ENCODE results near the gene GPC1. TPM values are rescaled to one million over a fixed set of nuclear protein-coding genes. Genes with fewer than 3 reads are reported as not detected.

The GPC1 gene
- total and polyA plus RNA-seq, 12 donors: 104 to 287 (median 181) TPM

DNA sequence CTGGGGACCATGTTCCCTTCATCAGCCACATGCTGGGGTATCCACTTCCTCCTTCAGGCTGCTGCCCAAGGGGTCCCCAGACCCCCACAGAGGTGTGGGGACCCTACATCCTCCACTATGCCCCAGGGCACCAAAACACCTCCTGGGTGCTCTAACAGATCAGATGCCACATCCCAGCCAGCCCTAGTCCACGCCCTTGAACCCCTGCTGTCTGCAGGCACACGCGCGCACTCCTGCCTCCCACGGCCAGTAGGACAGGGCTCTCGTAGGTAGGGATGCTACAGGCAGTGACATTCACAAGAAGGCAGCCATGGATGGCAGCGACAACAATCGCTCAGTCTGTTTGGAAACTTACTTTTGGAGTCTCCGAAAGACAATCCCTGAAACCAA lies 3.0 kb upstream of the GPC1 start:
- ATAC-seq (no peak), DNase-seq (no peak)
- WGBS, 2 donors: 84 to 88% methylated on average over 9 of the region's 9 CpGs
- H3K4me1 ChIP-seq: peaks cover 6 to 23% (median 19%) of the 10 kb centered on the region in 9 donors
- intact Hi-C loops (cut with DNase I): loop anchor here in 2 of 10 donors (10.0 kb wide), 1 partner anchor 138 kb away; no protein-coding TSS in a partner anchor
- no peaks in the 10 kb centered on the region for H3K9me3 ChIP-seq
- peaks cover 0 to 43% (median 13%) of the 10 kb centered on the region in 7 donors for H3K27me3 ChIP-seq
- TF ChIP-seq, protein P1, sequence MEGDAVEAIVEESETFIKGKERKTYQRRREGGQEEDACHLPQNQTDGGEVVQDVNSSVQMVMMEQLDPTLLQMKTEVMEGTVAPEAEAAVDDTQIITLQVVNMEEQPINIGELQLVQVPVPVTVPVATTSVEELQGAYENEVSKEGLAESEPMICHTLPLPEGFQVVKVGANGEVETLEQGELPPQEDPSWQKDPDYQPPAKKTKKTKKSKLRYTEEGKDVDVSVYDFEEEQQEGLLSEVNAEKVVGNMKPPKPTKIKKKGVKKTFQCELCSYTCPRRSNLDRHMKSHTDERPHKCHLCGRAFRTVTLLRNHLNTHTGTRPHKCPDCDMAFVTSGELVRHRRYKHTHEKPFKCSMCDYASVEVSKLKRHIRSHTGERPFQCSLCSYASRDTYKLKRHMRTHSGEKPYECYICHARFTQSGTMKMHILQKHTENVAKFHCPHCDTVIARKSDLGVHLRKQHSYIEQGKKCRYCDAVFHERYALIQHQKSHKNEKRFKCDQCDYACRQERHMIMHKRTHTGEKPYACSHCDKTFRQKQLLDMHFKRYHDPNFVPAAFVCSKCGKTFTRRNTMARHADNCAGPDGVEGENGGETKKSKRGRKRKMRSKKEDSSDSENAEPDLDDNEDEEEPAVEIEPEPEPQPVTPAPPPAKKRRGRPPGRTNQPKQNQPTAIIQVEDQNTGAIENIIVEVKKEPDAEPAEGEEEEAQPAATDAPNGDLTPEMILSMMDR (IDR thresholded peaks at IDR 0.05): no peak
- H3K36me3 ChIP-seq: no peaks in the 10 kb centered on the region
- H3K4me3 ChIP-seq: no peak overlapping the region
- no peak overlapping the region for H3K27ac ChIP-seq

DNA sequence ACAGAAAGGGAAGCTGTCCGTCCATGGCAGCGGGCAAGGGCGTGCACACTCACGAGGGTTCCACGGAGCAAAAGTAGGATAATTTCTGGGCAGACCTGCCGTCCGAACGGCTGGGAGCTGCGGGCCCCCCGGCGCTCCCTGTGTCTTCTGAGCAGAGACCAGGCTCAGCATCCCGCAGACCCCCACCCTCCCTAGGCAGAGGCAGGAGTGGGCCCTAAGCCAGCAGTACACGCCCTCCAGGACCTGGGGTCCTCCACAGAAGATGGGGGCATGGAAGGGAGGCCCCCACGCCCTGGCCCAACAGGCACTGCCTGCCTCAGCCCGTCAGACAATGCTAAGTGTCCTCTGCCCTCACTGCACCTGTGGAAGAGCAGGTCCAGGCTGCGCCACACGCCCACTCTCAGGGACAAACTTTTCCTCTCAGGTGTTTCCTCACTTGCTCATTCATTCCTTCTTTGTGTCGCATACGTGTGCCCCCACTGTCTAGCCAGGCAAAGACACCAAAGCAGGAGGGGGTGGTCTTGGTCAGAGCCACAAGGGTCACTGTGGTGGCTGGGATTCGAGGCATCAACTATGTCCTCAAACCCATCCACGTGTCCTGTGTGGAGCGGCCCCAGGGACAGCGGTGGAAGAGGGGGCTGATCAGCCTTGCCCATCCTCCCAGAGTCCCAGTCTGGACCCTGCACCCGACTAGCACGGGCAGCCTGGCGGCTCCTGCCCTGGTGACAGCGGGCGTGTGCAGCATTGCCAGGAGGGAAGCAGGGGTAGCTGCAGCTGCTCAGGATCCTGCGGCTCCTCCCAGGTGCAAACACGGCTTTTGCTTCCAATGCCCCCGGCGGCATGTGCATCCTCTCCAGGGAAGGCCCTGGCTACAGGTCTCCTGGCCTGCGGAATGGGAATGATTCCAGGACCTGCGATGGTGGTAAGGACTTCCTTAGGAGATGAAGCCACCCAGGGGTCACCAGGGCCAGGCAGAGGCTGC lies 2.4 kb upstream of the GPC1 start:
- peaks cover 0 to 50% (median 20%) of the 10 kb centered on the region in 7 donors for H3K27me3 ChIP-seq
- TF ChIP-seq, protein P1 (IDR thresholded peaks at IDR 0.05): no peak
- intact Hi-C loops (cut with DNase I): loop anchor here in 2 of 10 donors (10.0 kb wide), 1 partner anchor 138 kb away; no protein-coding TSS in a partner anchor
- 80 to 88% methylated on average over 34 of the region's 34 CpGs for WGBS, 2 donors
- H3K27ac ChIP-seq: peak overlapping the region in 1 of 10 donors; percentile 8
- no peak overlapping the region for H3K4me3 ChIP-seq
- no peaks in the 10 kb centered on the region for H3K36me3 ChIP-seq
- DNase-seq (peak in 1 of 2 donors; percentile 12), ATAC-seq (no peak)
- H3K9me3 ChIP-seq: no peaks in the 10 kb centered on the region
- H3K4me1 ChIP-seq: peaks cover 9 to 30% (median 26%) of the 10 kb centered on the region in 9 donors

DNA sequence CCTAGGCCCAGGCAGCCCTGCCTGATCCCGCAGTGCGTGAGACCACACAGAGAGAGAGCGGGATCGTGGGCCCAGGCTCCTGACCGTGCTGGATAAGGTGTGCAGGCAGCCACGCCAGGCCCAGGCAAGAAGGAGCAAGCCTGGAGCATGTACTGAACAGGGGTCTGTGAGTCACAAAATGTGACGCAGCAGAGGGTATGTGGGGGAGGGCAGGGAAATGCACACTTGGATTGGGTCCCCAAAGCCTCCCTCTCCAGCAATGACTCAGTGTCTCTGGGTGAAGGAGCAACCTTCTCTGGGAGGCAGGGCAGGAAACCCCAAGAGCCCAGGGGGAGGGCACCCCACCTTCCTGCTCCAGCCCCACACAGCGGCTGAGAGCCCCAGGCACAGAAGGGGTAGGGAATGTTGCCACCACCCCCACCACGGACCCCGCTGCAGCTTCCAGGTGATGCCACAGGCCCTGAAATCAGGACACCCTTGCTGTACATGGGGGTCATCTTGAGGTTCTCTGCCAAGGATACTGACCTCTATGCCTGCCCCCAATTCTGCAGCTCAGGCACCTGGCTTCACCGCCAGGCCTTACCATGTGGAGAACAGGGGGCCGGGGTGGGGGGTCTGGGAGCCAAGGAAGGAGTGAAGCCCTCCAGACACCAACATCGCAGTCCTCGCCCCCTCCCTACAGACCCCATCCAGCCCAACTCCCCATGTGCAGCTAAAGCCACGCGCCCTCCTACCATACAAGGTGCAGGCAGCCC lies 1.3 kb upstream of the GPC1 start:
- ATAC-seq: peak in 1 of 8 donors; percentile 16
- H3K27me3 ChIP-seq: peaks cover 0 to 57% (median 28%) of the 10 kb centered on the region in 7 donors
- WGBS, 2 donors: 80 to 87% methylated on average over 16 of the region's 16 CpGs

More for the DNA sequence above, 1.3 kb upstream of the GPC1 start:
- no peaks in the 10 kb centered on the region for H3K9me3 ChIP-seq
- peak overlapping the region in 8 of 10 donors; percentile 76 to 97 (median 94) for H3K27ac ChIP-seq
- TF ChIP-seq, protein P1 (IDR thresholded peaks at IDR 0.05): no peak
- intact Hi-C loops (cut with DNase I): loop anchor here in 4 of 10 donors (2.0 to 10.0 kb wide), 4 partner anchors 59 to 141 kb away; no protein-coding TSS in a partner anchor
- H3K4me1 ChIP-seq: peaks cover 9 to 40% (median 34%) of the 10 kb centered on the region in 9 donors
- peak overlapping the region in 9 of 10 donors; percentile 60 to 84 (median 69) for H3K4me3 ChIP-seq
- H3K36me3 ChIP-seq: no peaks in the 10 kb centered on the region
- peak in 1 of 2 donors; percentile 22 for DNase-seq

Data from heart right ventricle (tissue), 16 donors.